ENCODE data around the gene ATP6V0E2. TPM values are rescaled to one million over a fixed set of nuclear protein-coding genes. Genes with fewer than 3 reads are reported as not detected.

The ATP6V0E2 gene
- total RNA-seq, 1 donor = 30.0 TPM

- H3K4me3 ChIP-seq (ENCODE audit: low read length) = no peak overlapping the region
- no peaks in the 10 kb centered on the region for H3K9me3 ChIP-seq (ENCODE audit: low read depth, low read length)
- peaks cover 5% of the 10 kb centered on the region for H3K4me1 ChIP-seq (ENCODE audit: insufficient read depth, low read length)
These were observed 40.2 kb upstream of the ATP6V0E2 start for GRCh38 chr7:149833495-149834130.

GRCh38 chr7:149834601-149835000, 39.2 kb upstream of the ATP6V0E2 start:
- Histone ChIP-seq H3K4me3 (ENCODE audit: low read length) (no peak overlapping the region), H3K4me1 (ENCODE audit: insufficient read depth, low read length) (peaks cover 15% of the 10 kb centered on the region), H3K9me3 (ENCODE audit: low read depth, low read length) (no peaks in the 10 kb centered on the region), H3K27me3 (ENCODE audit: insufficient read depth, low read length) (no peaks in the 10 kb centered on the region)

More at GRCh38 chr7:149833495-149834130, 40.2 kb upstream of the ATP6V0E2 start:
- H3K27me3 ChIP-seq (ENCODE audit: insufficient read depth, low read length) = no peaks in the 10 kb centered on the region

- H3K27me3 ChIP-seq (ENCODE audit: insufficient read depth, low read length) = no peaks in the 10 kb centered on the region
- no peaks in the 10 kb centered on the region for H3K9me3 ChIP-seq (ENCODE audit: low read depth, low read length)
- H3K4me3 ChIP-seq (ENCODE audit: low read length) = no peak overlapping the region
- peaks cover 16% of the 10 kb centered on the region for H3K4me1 ChIP-seq (ENCODE audit: insufficient read depth, low read length)
These were observed 37.3 kb upstream of the ATP6V0E2 start for GRCh38 chr7:149836434-149836833.

- H3K9me3 ChIP-seq (ENCODE audit: low read depth, low read length) = no peaks in the 10 kb centered on the region
- H3K4me3 ChIP-seq (ENCODE audit: low read length) = no peak overlapping the region
- no peaks in the 10 kb centered on the region for H3K27me3 ChIP-seq (ENCODE audit: insufficient read depth, low read length)
- peaks cover 16% of the 10 kb centered on the region for H3K4me1 ChIP-seq (ENCODE audit: insufficient read depth, low read length)
These were observed 36.1 kb upstream of the ATP6V0E2 start for GRCh38 chr7:149837564-149838223.

- peaks cover 16% of the 10 kb centered on the region for H3K4me1 ChIP-seq (ENCODE audit: insufficient read depth, low read length)
- no peaks in the 10 kb centered on the region for H3K27me3 ChIP-seq (ENCODE audit: insufficient read depth, low read length)
- no peaks in the 10 kb centered on the region for H3K9me3 ChIP-seq (ENCODE audit: low read depth, low read length)
- peak within 1 kb of the TSS; percentile 64 for H3K4me3 ChIP-seq (ENCODE audit: low read length)
These were observed 35.4 kb upstream of the ATP6V0E2 start, which contains the start of gene ZNF862 for GRCh38 chr7:149838224-149838991. TSS of gene ZNF862 (plus strand) at chr7:149838375. CDS start at chr7:149838612, 237 bp downstream.

- H3K27me3 ChIP-seq (ENCODE audit: insufficient read depth, low read length) = no peaks in the 10 kb centered on the region
- H3K9me3 ChIP-seq (ENCODE audit: low read depth, low read length) = no peaks in the 10 kb centered on the region
- peaks cover 16% of the 10 kb centered on the region for H3K4me1 ChIP-seq (ENCODE audit: insufficient read depth, low read length)
- peak overlapping the region; percentile 64 for H3K4me3 ChIP-seq (ENCODE audit: low read length)
These were observed 34.8 kb upstream of the ATP6V0E2 start for GRCh38 chr7:149838992-149839408.

GRCh38 chr7:149839933-149840332, 33.8 kb upstream of the ATP6V0E2 start:
- peaks cover 16% of the 10 kb centered on the region for H3K4me1 ChIP-seq (ENCODE audit: insufficient read depth, low read length)
- H3K9me3 ChIP-seq (ENCODE audit: low read depth, low read length) = no peaks in the 10 kb centered on the region
- H3K27me3 ChIP-seq (ENCODE audit: insufficient read depth, low read length) = no peaks in the 10 kb centered on the region
- H3K4me3 ChIP-seq (ENCODE audit: low read length) = no peak overlapping the region

- peaks cover 11% of the 10 kb centered on the region for H3K4me1 ChIP-seq (ENCODE audit: insufficient read depth, low read length)
- H3K4me3 ChIP-seq (ENCODE audit: low read length) = no peak overlapping the region
- no peaks in the 10 kb centered on the region for H3K9me3 ChIP-seq (ENCODE audit: low read depth, low read length)
- H3K27me3 ChIP-seq (ENCODE audit: insufficient read depth, low read length) = no peaks in the 10 kb centered on the region
These were observed 30.2 kb upstream of the ATP6V0E2 start for GRCh38 chr7:149843566-149843965.

GRCh38 chr7:149844445-149844844, 29.3 kb upstream of the ATP6V0E2 start:
- Histone ChIP-seq H3K4me1 (ENCODE audit: insufficient read depth, low read length) (peaks cover 3% of the 10 kb centered on the region), H3K4me3 (ENCODE audit: low read length) (no peak overlapping the region), H3K27me3 (ENCODE audit: insufficient read depth, low read length) (no peaks in the 10 kb centered on the region), H3K9me3 (ENCODE audit: low read depth, low read length) (no peaks in the 10 kb centered on the region)

- H3K27me3 ChIP-seq (ENCODE audit: insufficient read depth, low read length) = no peaks in the 10 kb centered on the region
- H3K4me3 ChIP-seq (ENCODE audit: low read length) = no peak overlapping the region
- no peaks in the 10 kb centered on the region for H3K4me1 ChIP-seq (ENCODE audit: insufficient read depth, low read length)
- no peaks in the 10 kb centered on the region for H3K9me3 ChIP-seq (ENCODE audit: low read depth, low read length)
These were observed 28.4 kb upstream of the ATP6V0E2 start for GRCh38 chr7:149845257-149845980.

GRCh38 chr7:149846021-149846420, 27.7 kb upstream of the ATP6V0E2 start:
- no peaks in the 10 kb centered on the region for H3K4me1 ChIP-seq (ENCODE audit: insufficient read depth, low read length)
- H3K4me3 ChIP-seq (ENCODE audit: low read length) = no peak overlapping the region
- H3K27me3 ChIP-seq (ENCODE audit: insufficient read depth, low read length) = no peaks in the 10 kb centered on the region
- H3K9me3 ChIP-seq (ENCODE audit: low read depth, low read length) = no peaks in the 10 kb centered on the region

- Histone ChIP-seq H3K4me1 (ENCODE audit: insufficient read depth, low read length) (no peaks in the 10 kb centered on the region), H3K4me3 (ENCODE audit: low read length) (no peak overlapping the region), H3K27me3 (ENCODE audit: insufficient read depth, low read length) (no peaks in the 10 kb centered on the region)
These were observed 27.2 kb upstream of the ATP6V0E2 start for GRCh38 chr7:149846436-149847046.

GRCh38 chr7:149849174-149849573, 24.6 kb upstream of the ATP6V0E2 start:
- no peaks in the 10 kb centered on the region for H3K9me3 ChIP-seq (ENCODE audit: low read depth, low read length)
- H3K27me3 ChIP-seq (ENCODE audit: insufficient read depth, low read length) = no peaks in the 10 kb centered on the region
- H3K4me1 ChIP-seq (ENCODE audit: insufficient read depth, low read length) = no peaks in the 10 kb centered on the region
- H3K4me3 ChIP-seq (ENCODE audit: low read length) = no peak overlapping the region

More at GRCh38 chr7:149846436-149847046, 27.2 kb upstream of the ATP6V0E2 start:
- no peaks in the 10 kb centered on the region for H3K9me3 ChIP-seq (ENCODE audit: low read depth, low read length)

GRCh38 chr7:149850007-149850594, 23.7 kb upstream of the ATP6V0E2 start:
- no peaks in the 10 kb centered on the region for H3K9me3 ChIP-seq (ENCODE audit: low read depth, low read length)
- no peak overlapping the region for H3K4me3 ChIP-seq (ENCODE audit: low read length)
- H3K4me1 ChIP-seq (ENCODE audit: insufficient read depth, low read length) = peaks cover 5% of the 10 kb centered on the region
- H3K27me3 ChIP-seq (ENCODE audit: insufficient read depth, low read length) = no peaks in the 10 kb centered on the region

All from mononuclear cell (primary cell).